ENCODE results near the gene NUP98.
"Not testable (repeated sequence)": the region's sequence is repeated elsewhere in the genome, so short reads cannot be mapped to it uniquely, and the experiment has no call there.

Gene NUP98

DNA sequence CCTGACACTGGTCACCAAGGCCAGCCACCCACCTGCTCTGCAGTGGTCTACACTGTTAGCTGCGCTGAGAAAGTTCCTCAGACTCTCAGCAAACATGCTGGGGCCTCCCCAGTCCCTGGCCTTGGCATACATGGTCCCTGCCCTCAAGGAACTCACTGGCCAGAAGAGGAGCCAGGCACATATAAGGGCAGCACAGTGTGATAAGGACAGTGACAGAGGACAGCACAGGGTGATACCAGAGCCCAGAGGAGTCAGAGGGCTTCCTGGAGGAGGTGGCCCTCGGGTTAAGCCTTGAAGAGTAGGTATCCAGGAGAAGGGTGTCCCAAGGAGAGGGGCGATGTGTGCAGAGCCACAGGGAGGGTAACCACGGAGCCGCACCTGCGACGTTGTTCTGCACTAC, 151.8 kb downstream of the NUP98 start:
- in situ Hi-C loops (cut with MboI; ENCODE audit: low sequenced_read_pairs), result no loop called here

- in situ Hi-C loops (cut with MboI; ENCODE audit: low sequenced_read_pairs), result no loop called here
These were observed 152.5 kb downstream of the NUP98 start, which contains the start of gene ART1 for GRCh38 chr11:3644817-3645235. TSS of gene ART1 (plus strand) at chr11:3645128. CDS start at chr11:3659214, 14,086 bp downstream.

DNA sequence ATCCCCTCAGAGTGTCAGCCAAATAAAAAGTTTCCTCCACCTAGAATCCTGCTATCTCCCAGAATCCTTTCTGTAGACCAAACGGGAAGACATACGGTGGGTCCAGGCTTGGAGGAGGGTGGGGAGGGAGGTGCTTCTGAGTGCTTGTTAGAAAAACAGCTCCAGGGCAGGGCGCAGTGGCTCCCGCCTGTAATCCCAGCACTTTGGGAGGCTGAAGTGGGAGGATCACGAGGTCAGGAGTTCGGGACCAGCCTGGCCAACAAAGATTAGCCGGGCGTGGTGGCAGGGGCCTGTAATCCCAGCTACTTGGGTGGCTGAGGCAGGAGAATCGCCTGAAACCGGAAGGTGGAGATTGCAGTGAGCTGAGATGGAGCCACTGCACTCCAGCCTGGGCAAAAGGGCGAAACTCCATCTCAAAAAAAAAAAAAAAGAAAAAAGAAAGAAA, 154.2 kb downstream of the NUP98 start:
- in situ Hi-C loops (cut with MboI; ENCODE audit: low sequenced_read_pairs), result not testable (repeated sequence)

- in situ Hi-C loops (cut with MboI; ENCODE audit: low sequenced_read_pairs), result no loop called here
These were observed 155.0 kb downstream of the NUP98 start for GRCh38 chr11:3642071-3642951.

DNA sequence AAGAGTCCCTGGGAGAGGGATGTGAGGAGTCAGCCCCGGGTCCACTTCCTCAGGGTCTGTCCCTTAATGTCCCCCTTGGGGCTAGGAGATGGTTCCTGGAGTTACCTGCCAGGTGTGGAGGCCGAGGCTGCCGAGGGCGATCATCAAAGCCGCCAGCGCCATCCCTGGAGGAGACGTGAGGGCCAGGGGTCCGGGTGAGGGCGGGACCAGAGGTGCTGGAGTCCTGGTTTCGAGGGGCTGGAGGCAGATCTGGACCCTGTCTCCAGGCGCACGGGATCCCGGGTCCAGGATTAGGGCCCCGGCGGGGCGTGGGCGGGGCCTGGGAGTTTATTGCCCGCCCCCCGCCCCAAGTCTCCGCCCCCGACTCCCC, 155.7 kb downstream of the NUP98 start, which contains the start of gene ART5:
TSS of gene ART5 (minus strand) at position 292 of the 370 bp plus-strand sequence. CDS start at position 162, 130 bp downstream.
- in situ Hi-C loops (cut with MboI; ENCODE audit: low sequenced_read_pairs), result no loop called here

GRCh38 chr11:3641191-3641590, 156.2 kb downstream of the NUP98 start:
- in situ Hi-C loops (cut with MboI; ENCODE audit: low sequenced_read_pairs), result no loop called here

DNA sequence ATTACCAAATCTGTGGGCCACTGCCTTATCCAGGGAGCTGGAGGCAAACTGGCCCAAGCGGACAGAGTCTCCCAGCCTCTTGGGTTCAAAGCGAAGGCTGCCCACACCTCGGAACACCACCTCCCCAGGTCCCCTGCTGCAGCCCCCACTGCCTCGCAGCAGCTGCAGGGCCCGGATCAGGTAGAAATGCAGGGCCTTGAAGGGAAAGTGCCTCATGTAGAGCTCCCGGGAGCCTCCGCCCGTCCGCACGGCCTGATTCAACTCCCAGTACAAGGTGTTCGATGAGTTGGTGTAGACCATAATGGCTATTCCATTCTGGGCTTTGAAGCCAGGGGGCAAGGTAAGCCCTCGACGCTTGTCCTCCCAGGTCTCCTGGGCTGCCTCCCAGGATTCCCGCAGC, 157.5 kb downstream of the NUP98 start:
- in situ Hi-C loops (cut with MboI; ENCODE audit: low sequenced_read_pairs), result no loop called here

DNA sequence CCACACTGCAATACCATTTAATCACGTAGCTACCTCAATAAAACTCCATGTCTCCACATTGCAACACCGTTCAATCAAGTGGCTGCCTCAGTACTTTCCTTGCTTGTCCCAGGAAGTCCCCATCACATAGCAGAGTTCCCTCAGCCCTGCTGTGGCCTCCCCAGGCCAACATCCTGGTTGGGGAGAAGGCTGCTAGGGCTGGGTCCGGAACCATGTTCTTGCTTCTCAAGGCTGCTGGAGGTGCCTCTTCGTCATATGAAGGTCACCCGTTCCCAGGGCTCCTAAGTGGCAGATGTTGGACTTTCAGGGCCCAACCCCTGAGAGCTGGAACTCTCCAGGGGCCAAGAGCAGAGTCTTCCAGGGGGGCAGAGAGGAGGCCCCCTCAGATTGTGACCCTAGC, 158.8 kb downstream of the NUP98 start:
- in situ Hi-C loops (cut with MboI; ENCODE audit: low sequenced_read_pairs), result no loop called here

DNA sequence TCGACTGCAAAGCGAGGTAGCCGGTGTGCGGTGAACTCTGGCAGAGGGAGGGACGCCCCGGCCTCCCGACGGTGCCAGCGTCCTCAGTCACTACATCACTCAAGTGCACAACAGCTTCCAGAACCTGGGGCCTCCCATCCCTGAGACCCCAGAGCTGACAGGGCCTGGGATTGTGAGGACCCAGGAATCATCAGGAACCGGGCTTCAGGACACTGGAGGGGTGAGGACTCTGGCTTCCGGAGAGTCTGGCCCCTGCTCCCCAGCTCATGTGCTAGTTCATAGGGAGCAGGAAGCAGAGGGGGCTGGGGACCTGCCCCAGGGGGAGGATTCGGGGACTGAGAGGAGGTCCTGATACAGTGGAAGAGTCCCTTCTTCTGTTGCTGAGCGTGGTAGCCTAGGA, 160.2 kb downstream of the NUP98 start:
- in situ Hi-C loops (cut with MboI; ENCODE audit: low sequenced_read_pairs), result no loop called here

GRCh38 chr11:3635641-3636375, 161.5 kb downstream of the NUP98 start:
- in situ Hi-C loops (cut with MboI; ENCODE audit: low sequenced_read_pairs), result no loop called here

DNA sequence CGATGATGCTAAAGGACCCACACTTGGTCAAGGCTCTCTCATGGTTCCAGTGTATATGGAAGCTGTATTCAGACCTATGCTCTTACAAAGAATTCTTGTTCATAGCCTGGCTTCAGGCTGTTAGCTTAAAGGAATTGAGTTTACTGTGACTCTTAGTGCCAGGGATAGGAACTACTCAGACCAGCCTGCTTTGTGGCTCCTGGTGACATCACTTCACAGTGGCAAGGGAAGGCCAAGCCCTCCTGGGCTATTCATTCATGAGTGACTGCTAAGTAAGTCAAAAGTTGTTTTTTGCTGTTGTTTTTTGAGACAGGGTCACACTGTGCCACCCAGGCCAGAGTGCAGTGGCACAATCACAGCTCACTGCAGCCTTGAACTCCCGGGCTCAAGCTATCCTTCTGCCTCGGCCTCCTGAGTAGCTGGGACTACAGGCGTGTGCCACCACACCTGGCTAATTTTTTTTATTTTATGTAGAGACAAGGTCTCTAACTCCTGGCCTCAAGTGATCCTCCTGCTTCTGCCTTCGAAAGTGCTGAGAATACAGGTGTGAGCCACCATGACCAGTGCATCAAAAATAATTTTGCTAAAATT, 165.2 kb downstream of the NUP98 start:
- in situ Hi-C loops (cut with MboI; ENCODE audit: low sequenced_read_pairs), result no loop called here

- in situ Hi-C loops (cut with MboI; ENCODE audit: low sequenced_read_pairs), result no loop called here
These were observed 166.0 kb downstream of the NUP98 start for GRCh38 chr11:3631331-3631730.

DNA sequence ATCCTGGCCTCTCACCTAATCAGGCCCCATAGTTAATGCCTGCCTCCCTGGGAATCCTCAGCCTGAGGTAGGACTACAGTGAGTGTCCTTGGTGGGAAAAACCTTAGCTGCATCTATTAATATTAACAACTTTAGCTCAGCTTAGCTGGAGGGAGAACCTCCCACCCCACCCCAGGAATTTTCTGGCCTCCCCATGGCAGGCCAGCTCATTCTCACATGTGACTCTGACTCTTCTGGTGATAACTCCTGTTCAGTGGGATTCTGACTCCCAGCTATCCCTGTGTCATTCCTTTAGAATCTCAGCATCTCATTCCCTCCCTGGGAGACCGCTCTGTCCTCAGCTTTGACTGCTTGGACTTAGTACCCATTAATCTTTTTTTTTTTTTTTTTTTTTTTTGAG, 170.1 kb downstream of the NUP98 start:
- in situ Hi-C loops (cut with MboI; ENCODE audit: low sequenced_read_pairs), result no loop called here

- in situ Hi-C loops (cut with MboI; ENCODE audit: low sequenced_read_pairs), result no loop called here
These were observed 170.9 kb downstream of the NUP98 start for GRCh38 chr11:3626250-3626960.
